Femur (tissue), 1 donor: ENCODE results near the gene FYN.

Source experiments
- DNase-seq: peaks from one replicate; pipeline ENCODE4 v3.0.0-alpha.2; 2017

The FYN gene

GRCh38 chr6:111618407-111618806 lies 254.8 kb downstream of the FYN start:
- no peak for DNase-seq

- DNase-seq, result no peak
Observed at GRCh38 chr6:111617149-111617548, 256.1 kb downstream of the FYN start.

- DNase-seq, result no peak
Observed at GRCh38 chr6:111615916-111616612, 257.2 kb downstream of the FYN start.

- DNase-seq, result no peak
Observed at GRCh38 chr6:111614833-111615582, 258.2 kb downstream of the FYN start.

GRCh38 chr6:111612379-111612778 lies 260.9 kb downstream of the FYN start:
- DNase-seq, result no peak

- no peak for DNase-seq
Observed at GRCh38 chr6:111610548-111611172, 262.6 kb downstream of the FYN start.
